ENCODE results near the gene SORCS3.

The SORCS3 gene

GRCh38 chr10:104819731-104820130, 178.6 kb downstream of the SORCS3 start:
- H3K36me3 ChIP-seq = no peaks in the 10 kb centered on the region
- H3K27me3 ChIP-seq = no peaks in the 10 kb centered on the region
- H3K4me3 ChIP-seq (ENCODE audit: low read depth in 1 of 2, low read length in 1 of 2) = no peak overlapping the region
- H3K9me3 ChIP-seq = no peaks in the 10 kb centered on the region
- H3K4me1 ChIP-seq (ENCODE audit: control insufficient read depth in 1 of 2, insufficient read depth in 1 of 2, low read depth in 1 of 2, low read length in 1 of 2) = no peaks in the 10 kb centered on the region
- no peak overlapping the region for H3K27ac ChIP-seq
- TF ChIP-seq CTCF (IDR thresholded peaks at IDR 0.05) = no peak

GRCh38 chr10:104822088-104822487, 181.0 kb downstream of the SORCS3 start:
- no peaks in the 10 kb centered on the region for H3K4me1 ChIP-seq (ENCODE audit: control insufficient read depth in 1 of 2, insufficient read depth in 1 of 2, low read depth in 1 of 2, low read length in 1 of 2)
- no peaks in the 10 kb centered on the region for H3K9me3 ChIP-seq
- H3K36me3 ChIP-seq = no peaks in the 10 kb centered on the region
- no peaks in the 10 kb centered on the region for H3K27me3 ChIP-seq
- H3K27ac ChIP-seq = no peak overlapping the region
- no peak overlapping the region for H3K4me3 ChIP-seq (ENCODE audit: low read depth in 1 of 2, low read length in 1 of 2)
- TF ChIP-seq CTCF (IDR thresholded peaks at IDR 0.05) = no peak

GRCh38 chr10:104824380-104825006, 183.4 kb downstream of the SORCS3 start:
- Histone ChIP-seq H3K4me1 (ENCODE audit: control insufficient read depth in 1 of 2, insufficient read depth in 1 of 2, low read depth in 1 of 2, low read length in 1 of 2) (no peaks in the 10 kb centered on the region), H3K4me3 (ENCODE audit: low read depth in 1 of 2, low read length in 1 of 2) (no peak overlapping the region), H3K27ac (no peak overlapping the region), H3K36me3 (no peaks in the 10 kb centered on the region), H3K9me3 (no peaks in the 10 kb centered on the region), H3K27me3 (no peaks in the 10 kb centered on the region)
- no peak for TF ChIP-seq CTCF (IDR thresholded peaks at IDR 0.05)

- H3K27me3 ChIP-seq = no peaks in the 10 kb centered on the region
- no peak for TF ChIP-seq CTCF (IDR thresholded peaks at IDR 0.05)
- H3K4me3 ChIP-seq (ENCODE audit: low read depth in 1 of 2, low read length in 1 of 2) = no peak overlapping the region
- H3K36me3 ChIP-seq = no peaks in the 10 kb centered on the region
- H3K27ac ChIP-seq = no peak overlapping the region
- no peaks in the 10 kb centered on the region for H3K9me3 ChIP-seq
- H3K4me1 ChIP-seq (ENCODE audit: control insufficient read depth in 1 of 2, insufficient read depth in 1 of 2, low read depth in 1 of 2, low read length in 1 of 2) = no peaks in the 10 kb centered on the region
These were observed 190.2 kb downstream of the SORCS3 start for GRCh38 chr10:104831272-104831671.

GRCh38 chr10:104834580-104834979, 193.5 kb downstream of the SORCS3 start:
- no peaks in the 10 kb centered on the region for H3K4me1 ChIP-seq (ENCODE audit: control insufficient read depth in 1 of 2, insufficient read depth in 1 of 2, low read depth in 1 of 2, low read length in 1 of 2)
- no peaks in the 10 kb centered on the region for H3K36me3 ChIP-seq
- H3K27me3 ChIP-seq = no peaks in the 10 kb centered on the region
- H3K27ac ChIP-seq = no peak overlapping the region
- no peaks in the 10 kb centered on the region for H3K9me3 ChIP-seq
- TF ChIP-seq CTCF (IDR thresholded peaks at IDR 0.05) = no peak
- H3K4me3 ChIP-seq (ENCODE audit: low read depth in 1 of 2, low read length in 1 of 2) = no peak overlapping the region

- no peak overlapping the region for H3K4me3 ChIP-seq (ENCODE audit: low read depth in 1 of 2, low read length in 1 of 2)
- TF ChIP-seq CTCF (IDR thresholded peaks at IDR 0.05) = no peak
- H3K4me1 ChIP-seq (ENCODE audit: control insufficient read depth in 1 of 2, insufficient read depth in 1 of 2, low read depth in 1 of 2, low read length in 1 of 2) = no peaks in the 10 kb centered on the region
- no peak overlapping the region for H3K27ac ChIP-seq
- H3K27me3 ChIP-seq = no peaks in the 10 kb centered on the region
- no peaks in the 10 kb centered on the region for H3K36me3 ChIP-seq
- no peaks in the 10 kb centered on the region for H3K9me3 ChIP-seq
These were observed 194.3 kb downstream of the SORCS3 start for GRCh38 chr10:104835422-104835821.

All from neutrophil (primary cell).